ENCODE data around the gene KIF18A. TPM values are rescaled to one million over a fixed set of nuclear protein-coding genes. Genes with fewer than 3 reads are reported as not detected.

Gene KIF18A
- total and polyA plus RNA-seq, 2 of the 13 experiments (the other 11 are each of a cell fraction or from before 2014, with no cell fraction given), result 3.4 to 14.4 TPM

GRCh38 chr11:28110108-28110820, 2.3 kb upstream of the KIF18A start (continued):
- TF ChIP-seq DDIT3 (CRISPR knock-in tag; IDR thresholded peaks at IDR 0.05) (no peak), SIX4 (CRISPR knock-in tag; IDR thresholded peaks at IDR 0.05) (peak; percentile 72; the same call in 1 of the 2 replicates), ZNF674 (CRISPR knock-in tag; IDR thresholded peaks at IDR 0.05; ENCODE audit: low read depth) (no peak), ZNF761 (CRISPR knock-in tag; conservative IDR thresholded peaks at IDR 0.05) (no peak), ZNF253 (CRISPR knock-in tag; IDR thresholded peaks at IDR 0.05; ENCODE audit: borderline replicate concordance) (no peak), SNAPC4 (CRISPR knock-in tag; IDR thresholded peaks at IDR 0.05) (no peak), NR3C1 (CRISPR knock-in tag; IDR thresholded peaks at IDR 0.05) (0 out of 2 replicates have a peak, but pooled peaks have one; percentile 73), ZFP37 (CRISPR knock-in tag; IDR thresholded peaks at IDR 0.05; ENCODE audit: borderline replicate concordance) (peak; percentile 92), HOXD1 (CRISPR knock-in tag; IDR thresholded peaks at IDR 0.05) (peak; percentile 87), ZNF547 (CRISPR knock-in tag; IDR thresholded peaks at IDR 0.05) (no peak; the same call in 1 of the 2 replicates), MAFF (IDR thresholded peaks at IDR 0.05; ENCODE audit: low read depth, low read length) (no peak), MYC (CRISPR knock-in tag; IDR thresholded peaks at IDR 0.05; ENCODE audit: borderline replicate concordance) (peak; percentile 92), ZMYM4 (CRISPR knock-in tag; IDR thresholded peaks at IDR 0.05) (peak; percentile 97), SMAD9 (CRISPR knock-in tag; IDR thresholded peaks at IDR 0.05) (peak; percentile 70; the same call in 1 of the 2 replicates), ZNF350 (CRISPR knock-in tag; IDR thresholded peaks at IDR 0.05; ENCODE audit: borderline replicate concordance, low read depth) (peak; percentile 87; the same call in 1 of the 2 replicates)
- TF ChIP-seq, protein P1, sequence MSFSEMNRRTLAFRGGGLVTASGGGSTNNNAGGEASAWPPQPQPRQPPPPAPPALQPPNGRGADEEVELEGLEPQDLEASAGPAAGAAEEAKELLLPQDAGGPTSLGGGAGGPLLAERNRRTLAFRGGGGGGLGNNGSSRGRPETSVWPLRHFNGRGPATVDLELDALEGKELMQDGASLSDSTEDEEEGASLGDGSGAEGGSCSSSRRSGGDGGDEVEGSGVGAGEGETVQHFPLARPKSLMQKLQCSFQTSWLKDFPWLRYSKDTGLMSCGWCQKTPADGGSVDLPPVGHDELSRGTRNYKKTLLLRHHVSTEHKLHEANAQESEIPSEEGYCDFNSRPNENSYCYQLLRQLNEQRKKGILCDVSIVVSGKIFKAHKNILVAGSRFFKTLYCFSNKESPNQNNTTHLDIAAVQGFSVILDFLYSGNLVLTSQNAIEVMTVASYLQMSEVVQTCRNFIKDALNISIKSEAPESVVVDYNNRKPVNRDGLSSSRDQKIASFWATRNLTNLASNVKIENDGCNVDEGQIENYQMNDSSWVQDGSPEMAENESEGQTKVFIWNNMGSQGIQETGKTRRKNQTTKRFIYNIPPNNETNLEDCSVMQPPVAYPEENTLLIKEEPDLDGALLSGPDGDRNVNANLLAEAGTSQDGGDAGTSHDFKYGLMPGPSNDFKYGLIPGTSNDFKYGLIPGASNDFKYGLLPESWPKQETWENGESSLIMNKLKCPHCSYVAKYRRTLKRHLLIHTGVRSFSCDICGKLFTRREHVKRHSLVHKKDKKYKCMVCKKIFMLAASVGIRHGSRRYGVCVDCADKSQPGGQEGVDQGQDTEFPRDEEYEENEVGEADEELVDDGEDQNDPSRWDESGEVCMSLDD (CRISPR knock-in tag; IDR thresholded peaks at IDR 0.05; ENCODE audit: borderline replicate concordance), result peak; percentile 13; the same call in 1 of the 2 replicates
- TF ChIP-seq, protein P2, sequence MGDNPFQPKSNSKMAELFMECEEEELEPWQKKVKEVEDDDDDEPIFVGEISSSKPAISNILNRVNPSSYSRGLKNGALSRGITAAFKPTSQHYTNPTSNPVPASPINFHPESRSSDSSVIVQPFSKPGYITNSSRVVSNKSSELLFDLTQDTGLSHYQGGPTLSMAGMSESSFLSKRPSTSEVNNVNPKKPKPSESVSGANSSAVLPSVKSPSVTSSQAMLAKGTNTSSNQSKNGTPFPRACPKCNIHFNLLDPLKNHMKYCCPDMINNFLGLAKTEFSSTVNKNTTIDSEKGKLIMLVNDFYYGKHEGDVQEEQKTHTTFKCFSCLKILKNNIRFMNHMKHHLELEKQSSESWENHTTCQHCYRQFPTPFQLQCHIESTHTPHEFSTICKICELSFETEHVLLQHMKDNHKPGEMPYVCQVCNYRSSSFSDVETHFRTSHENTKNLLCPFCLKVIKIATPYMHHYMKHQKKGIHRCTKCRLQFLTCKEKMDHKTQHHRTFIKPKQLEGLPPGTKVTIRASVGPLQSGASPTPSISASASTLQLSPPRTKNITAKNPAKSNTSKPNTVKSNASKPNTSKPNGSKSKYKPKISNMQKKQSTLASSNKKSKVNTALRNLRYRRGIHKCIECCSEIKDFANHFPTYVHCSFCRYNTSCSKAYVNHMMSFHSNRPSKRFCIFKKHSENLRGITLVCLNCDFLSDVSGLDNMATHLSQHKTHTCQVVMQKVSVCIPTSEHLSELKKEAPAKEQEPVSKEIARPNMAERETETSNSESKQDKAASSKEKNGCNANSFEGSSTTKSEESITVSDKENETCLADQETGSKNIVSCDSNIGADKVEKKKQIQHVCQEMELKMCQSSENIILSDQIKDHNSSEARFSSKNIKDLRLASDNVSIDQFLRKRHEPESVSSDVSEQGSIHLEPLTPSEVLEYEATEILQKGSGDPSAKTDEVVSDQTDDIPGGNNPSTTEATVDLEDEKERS (CRISPR knock-in tag; IDR thresholded peaks at IDR 0.05), result peak; percentile 62; the same call in 1 of the 2 replicates
